GM18502 (cell line): Measurements from ENCODE around the gene BTBD8.
"Not testable (repeated sequence)": the region's sequence is repeated elsewhere in the genome, so short reads cannot be mapped to it uniquely, and the experiment has no call there.

Experiments
- ATAC-seq: cut with Tn5 transposase; IDR thresholded peaks from one replicate; pipeline ENCODE4 v1.9.1; 2021; ENCODE audit warnings: mild to moderate bottlenecking; ENCODE audit not compliant: unreplicated experiment, poor library complexity

The BTBD8 gene

GRCh38 chr1:92080128-92080985 lies at the start of gene BTBD8:
Gene BTBD8 (plus strand): TSS chr1:92080345. CDS start chr1:92080572, 227 bp downstream.
- ATAC-seq = peak; percentile 98

- ATAC-seq = no peak
These were observed 49.5 kb upstream of the BTBD8 start for GRCh38 chr1:92030656-92031107.

- ATAC-seq = no peak
These were observed 48.6 kb upstream of the BTBD8 start for GRCh38 chr1:92031281-92032110.

GRCh38 chr1:92037400-92037799 lies 42.7 kb upstream of the BTBD8 start:
- ATAC-seq = no peak

DNA sequence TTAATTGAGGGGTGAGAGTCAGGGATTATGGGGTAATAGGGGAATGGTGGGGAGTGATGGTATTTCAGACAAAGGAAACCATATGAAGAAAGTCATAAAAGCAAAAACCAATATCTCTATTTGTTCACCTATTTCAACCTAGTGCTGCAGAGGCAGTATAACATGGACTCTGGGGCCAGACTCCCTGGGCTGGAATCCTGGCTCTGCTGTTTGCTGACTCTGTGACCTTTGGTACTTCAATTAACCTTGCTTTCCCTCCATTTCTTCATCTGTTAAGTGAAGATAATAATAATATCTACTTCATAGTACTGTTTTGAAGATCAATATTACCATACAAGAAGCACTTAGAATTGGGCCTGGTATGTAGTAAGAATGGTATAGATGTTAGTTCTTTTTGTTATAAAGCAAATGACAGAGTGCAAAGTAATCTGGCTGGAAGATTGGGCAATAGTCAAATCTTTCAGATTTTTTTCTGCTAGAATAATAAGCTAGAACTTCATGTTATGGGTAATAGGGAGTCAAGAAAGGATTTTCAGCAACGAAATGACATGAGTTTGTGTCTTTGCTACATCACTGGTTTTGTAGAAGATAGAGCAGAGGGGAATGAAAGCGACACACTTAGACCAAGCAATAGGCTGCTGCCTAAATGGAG lies 41.3 kb upstream of the BTBD8 start:
- no peak for ATAC-seq

- no peak for ATAC-seq
These were observed 39.2 kb upstream of the BTBD8 start for GRCh38 chr1:92040971-92041370.

- no peak for ATAC-seq
These were observed 36.5 kb upstream of the BTBD8 start for GRCh38 chr1:92043621-92044020.

DNA sequence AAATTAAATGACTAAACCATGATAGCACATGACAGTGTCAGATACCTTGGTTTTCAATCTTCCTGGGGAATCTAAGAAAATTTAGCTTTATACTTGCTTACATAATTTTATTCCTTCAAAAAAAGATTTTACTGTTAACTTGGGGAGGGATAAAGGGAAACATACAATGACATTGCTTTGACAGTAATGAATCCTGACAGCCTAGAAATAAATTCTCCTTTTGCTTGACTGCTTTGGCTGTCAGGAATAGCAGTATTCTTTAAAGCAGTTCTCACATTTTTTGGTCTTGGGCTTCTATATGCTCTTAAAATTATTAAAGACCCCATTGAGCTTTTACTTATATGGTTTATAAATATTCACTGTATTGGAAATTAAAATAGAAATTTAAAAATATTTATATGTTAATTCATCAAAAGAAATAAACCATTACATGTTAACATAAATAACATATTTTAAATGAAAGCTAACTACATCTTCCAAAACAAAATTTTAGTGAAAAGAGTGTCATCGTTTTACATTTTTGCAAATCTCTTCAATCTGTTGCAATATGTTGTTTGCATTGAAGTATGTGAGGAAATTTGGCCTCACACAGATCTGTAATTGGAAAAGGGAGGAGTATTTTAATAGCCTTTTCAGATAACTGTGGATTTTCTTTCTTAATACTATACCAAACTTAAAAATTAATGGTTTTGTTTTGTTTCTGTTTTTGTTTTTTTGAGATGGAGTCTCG lies 34.2 kb upstream of the BTBD8 start:
- no peak for ATAC-seq

- ATAC-seq = no peak
These were observed 28.2 kb upstream of the BTBD8 start for GRCh38 chr1:92051948-92052347.

- no peak for ATAC-seq
These were observed 15.1 kb upstream of the BTBD8 start for GRCh38 chr1:92065042-92065441.

GRCh38 chr1:92066321-92066720 lies 13.8 kb upstream of the BTBD8 start:
- ATAC-seq = no peak

GRCh38 chr1:92070892-92071291 lies 9.3 kb upstream of the BTBD8 start:
- ATAC-seq = no peak

DNA sequence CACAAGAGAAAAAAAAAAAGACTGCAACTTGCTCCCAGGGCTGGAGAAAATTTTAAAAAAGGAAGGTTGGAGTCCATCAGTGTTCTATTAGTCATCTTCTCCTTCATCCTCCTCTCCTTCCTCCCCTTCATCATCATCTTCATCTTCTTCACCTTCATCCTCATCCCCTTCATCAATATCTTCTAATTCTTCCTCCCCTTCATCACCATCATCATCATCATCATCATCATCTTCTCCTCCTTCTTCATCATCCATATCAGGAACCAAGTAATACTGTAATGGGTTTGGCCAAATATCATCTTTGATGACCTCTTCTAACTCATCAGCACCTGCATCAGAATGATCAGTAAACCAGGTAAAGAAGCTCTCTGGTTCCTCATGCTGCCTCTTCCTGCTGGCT lies 5.7 kb upstream of the BTBD8 start:
- not testable (repeated sequence) for ATAC-seq

GRCh38 chr1:92075311-92075710 lies 4.8 kb upstream of the BTBD8 start, which contains the start of gene SETSIP:
Gene SETSIP (minus strand): TSS chr1:92075411. CDS start chr1:92075411, 0 bp downstream.
- no peak for ATAC-seq

DNA sequence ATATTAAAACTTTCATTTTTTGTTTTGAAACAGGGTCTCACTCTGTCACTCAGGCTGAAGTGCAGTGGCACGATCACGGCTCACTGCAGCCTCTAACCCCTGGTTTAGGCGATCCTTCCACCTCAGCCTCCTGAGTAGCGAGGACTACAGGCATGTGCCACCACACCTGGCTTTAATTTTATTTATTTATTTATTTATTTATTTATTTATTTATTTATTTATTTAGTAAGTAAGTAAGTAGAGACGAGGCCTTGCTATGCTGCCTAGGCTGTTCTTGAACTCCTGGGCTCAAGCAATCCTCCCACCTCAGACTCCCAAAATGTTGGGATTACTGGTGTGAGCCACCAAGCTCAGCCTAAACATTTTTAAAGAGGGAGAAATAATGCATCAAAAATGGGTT lies 3.8 kb upstream of the BTBD8 start:
- no peak for ATAC-seq

DNA sequence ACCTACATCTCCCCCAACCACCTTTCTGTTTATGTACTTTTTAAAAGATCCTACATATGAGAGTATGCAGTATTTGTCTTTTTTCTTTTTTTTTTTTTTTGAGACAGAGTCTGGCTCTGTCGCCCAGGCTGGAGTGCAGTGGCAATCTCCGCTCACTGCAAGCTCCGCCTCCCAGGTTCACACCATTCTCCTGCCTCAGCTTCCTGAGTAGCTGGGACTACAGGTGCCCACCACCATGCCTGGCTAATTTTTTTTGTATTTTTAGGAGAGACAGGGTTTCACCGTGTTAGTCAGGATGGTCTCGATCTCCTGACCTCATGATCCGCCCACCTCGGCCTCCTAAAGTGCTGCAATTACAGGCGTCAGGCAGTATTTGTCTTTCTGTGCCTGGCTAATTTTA lies 2.1 kb upstream of the BTBD8 start:
- not testable (repeated sequence) for ATAC-seq

GRCh38 chr1:92079441-92079840 lies 704 bp upstream of the BTBD8 start:
- no peak for ATAC-seq

- ATAC-seq = no peak
These were observed 886 bp downstream of the BTBD8 start for GRCh38 chr1:92081031-92081430.

GRCh38 chr1:92084651-92085050 lies 4.5 kb downstream of the BTBD8 start:
- no peak for ATAC-seq

- ATAC-seq = no peak
These were observed 5.6 kb downstream of the BTBD8 start for GRCh38 chr1:92085727-92086126.
